ENCODE results near the gene OR4D9. TPM values are rescaled to one million over a fixed set of nuclear protein-coding genes. Genes with fewer than 3 reads are reported as not detected.

Gene OR4D9
- total RNA-seq, 1 donor from 2014 or later: not detected

GRCh38 chr11:59562292-59562691 is 51.0 kb downstream of the OR4D9 start:
- TF ChIP-seq CTCF (conservative IDR thresholded peaks at IDR 0.05; ENCODE audit: low read depth, low read length): no peak
- no peak overlapping the region for H3K4me3 ChIP-seq (ENCODE audit: low read depth, low read length)
- peak; percentile 47 for DNase-seq (ENCODE audit: low read depth)

Other genes with a start within 250 kb of the OR4D9 start
- not detected in 2 replicates for gene OR5AN1, start 152.6 kb upstream of the OR4D9 start, total RNA-seq
- gene OR5A2, start 85.1 kb upstream of the OR4D9 start, total RNA-seq: not detected in 2 replicates
- not detected in 2 replicates for gene OR5A1, start 75.1 kb upstream of the OR4D9 start, total RNA-seq
- gene OR4D6, start 54.6 kb upstream of the OR4D9 start, total RNA-seq: not detected in 2 replicates
- gene OR4D10, start 38.2 kb upstream of the OR4D9 start, total RNA-seq: not detected in 2 replicates
- not detected in 2 replicates for gene OR4D11, start 8.0 kb upstream of the OR4D9 start, total RNA-seq
- gene OSBP, start 104.2 kb downstream of the OR4D9 start, total RNA-seq: 12.3 and 15.1 TPM in 2 replicates
- gene PATL1, start 157.5 kb downstream of the OR4D9 start, total RNA-seq: 19.3 and 21.9 TPM in 2 replicates
- not detected in 2 replicates for gene OR10V1, start 202.3 kb downstream of the OR4D9 start, total RNA-seq
- gene STX3, start 243.8 kb downstream of the OR4D9 start, total RNA-seq: 45.0 and 55.4 TPM in 2 replicates

Measured in epithelial cell of proximal tubule (primary cell).